Hematopoietic multipotent progenitor cell treated with erythropoietin and hydrocortisone succinate and interleukin-3 and kit ligand, for 15 days (in vitro differentiated cells): ENCODE measurements around the gene UBD.

Source experiments
- DNase-seq: peaks from one replicate; pipeline ENCODE4 v3.0.0-alpha.2; 2015; ENCODE audit warnings: low spot score

The UBD gene

DNA sequence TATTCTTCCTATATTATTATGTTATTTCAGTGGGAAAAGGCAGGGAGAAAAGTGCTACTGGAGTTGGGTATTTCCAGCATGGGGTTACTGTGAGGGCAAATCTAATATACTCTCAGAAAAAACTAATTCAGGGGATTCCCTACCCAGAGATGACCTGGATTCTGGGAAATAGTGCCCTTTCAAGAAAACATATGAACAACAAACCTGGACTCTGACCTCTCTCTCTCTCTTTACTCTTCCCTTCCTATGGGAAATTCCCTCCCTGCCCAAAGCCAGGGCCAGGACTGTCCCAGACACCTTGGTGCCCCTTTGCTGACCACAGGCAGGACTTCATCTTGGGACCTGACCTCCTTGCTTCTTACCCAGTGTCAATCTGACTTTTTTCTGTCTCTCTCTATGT, 1.6 kb upstream of the UBD start:
- no peak for DNase-seq

DNA sequence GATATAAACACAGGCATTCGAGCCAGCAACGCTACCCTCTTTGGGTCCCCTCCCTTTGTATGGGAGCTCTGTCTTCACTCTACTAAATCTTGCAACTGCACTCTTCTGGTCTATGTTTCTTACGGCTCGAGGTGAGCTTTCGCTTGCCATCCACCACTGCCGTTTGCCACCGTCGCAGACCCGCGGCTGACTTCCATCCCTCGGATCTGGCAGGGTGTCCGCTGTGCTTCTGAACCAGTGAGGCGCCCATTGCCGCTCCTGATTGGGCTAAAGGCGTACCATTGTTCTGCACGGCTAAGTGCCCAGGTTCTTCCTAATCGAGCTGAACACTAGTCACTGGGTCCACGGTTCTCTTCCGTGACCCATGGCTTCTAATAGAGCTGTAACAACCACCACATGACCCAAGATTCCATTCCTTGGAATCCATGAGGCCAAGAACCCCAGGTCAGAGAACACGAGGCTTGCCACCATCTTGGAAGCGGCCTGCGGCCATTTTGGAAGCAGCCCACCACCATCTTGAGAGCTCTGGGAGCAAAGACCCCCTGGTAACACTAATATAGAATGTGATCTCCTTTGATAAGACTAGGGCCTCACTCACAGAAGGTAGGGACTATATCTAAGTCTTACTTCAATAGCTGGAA, 973 bp downstream of the UBD start:
- DNase-seq = no peak

DNA sequence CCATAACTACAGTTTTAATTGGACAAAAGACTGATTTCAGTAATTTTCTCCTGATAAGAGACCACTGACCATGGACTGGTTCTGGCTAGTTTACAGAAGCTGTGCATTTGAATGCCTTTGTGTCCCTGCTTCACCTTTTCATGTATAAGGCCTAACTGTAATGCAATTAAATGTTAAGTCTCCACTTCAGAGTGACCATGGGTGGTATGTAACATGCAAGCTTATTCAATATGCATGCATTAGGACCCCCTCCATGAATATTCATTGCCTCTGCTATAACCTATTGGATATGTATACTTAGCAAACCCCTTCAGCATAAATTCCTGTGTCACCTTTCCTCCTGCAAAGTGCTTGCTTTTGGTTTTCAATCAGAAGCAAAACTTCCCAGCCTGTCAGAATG, 2.2 kb downstream of the UBD start:
- no peak for DNase-seq

DNA sequence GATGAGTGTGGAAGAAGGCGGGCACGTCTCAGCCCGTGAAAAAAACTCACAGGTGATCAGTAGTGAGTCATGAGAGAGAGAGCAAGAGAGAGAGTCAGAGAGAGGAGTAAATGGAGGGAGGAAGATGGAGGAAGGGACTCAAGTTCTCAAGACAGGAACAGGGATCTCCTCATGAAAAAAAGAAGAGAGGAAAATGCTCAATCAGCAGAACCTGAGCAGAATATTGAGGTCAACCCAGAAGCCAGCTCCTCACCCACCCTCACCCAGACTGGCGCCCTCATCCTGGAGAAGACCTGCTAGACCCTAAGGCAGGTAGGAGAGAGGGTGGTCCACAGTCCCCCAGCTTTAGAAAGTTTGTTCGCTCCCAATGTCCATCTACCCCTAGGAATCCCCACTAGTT, 4.8 kb downstream of the UBD start:
- no peak for DNase-seq

DNA sequence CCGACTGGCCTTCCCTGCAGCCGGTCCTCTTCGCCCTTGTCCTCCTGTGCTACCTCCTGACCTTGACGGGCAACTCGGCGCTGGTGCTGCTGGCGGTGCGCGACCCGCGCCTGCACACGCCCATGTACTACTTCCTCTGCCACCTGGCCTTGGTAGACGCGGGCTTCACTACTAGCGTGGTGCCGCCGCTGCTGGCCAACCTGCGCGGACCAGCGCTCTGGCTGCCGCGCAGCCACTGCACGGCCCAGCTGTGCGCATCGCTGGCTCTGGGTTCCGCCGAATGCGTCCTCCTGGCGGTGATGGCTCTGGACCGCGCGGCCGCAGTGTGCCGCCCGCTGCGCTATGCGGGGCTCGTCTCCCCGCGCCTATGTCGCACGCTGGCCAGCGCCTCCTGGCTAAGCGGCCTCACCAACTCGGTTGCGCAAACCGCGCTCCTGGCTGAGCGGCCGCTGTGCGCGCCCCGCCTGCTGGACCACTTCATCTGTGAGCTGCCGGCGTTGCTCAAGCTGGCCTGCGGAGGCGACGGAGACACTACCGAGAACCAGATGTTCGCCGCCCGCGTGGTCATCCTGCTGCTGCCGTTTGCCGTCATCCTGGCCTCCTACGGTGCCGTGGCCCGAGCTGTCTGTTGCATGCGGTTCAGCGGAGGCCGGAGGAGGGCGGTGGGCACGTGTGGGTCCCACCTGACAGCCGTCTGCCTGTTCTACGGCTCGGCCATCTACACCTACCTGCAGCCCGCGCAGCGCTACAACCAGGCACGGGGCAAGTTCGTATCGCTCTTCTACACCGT, 6.1 kb downstream of the UBD start:
- no peak for DNase-seq

DNA sequence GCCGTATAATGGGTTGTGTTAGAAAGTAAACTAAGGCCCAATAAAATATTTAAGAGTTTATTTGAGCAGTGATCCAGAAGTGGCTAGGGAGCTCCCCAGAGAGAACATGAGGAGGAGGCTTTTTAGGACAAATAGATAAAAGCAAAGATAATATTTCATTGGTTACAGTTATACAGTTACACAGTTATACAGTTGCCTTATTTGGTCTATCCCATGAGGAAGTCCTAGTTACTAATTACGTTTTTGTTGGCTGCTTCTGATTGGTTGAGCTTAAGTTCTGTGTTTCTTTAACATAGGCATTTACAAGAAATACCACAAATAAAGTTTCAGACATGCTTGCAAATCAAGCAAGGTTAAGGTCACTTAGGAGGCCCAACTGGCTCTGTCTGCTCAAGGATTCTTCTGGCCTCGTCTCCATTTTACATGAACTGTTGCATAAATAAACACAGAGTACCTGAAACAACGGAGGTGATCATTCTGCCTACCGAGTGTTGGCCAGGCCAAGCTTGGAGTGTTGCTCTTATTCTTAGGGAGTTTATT, 7.0 kb downstream of the UBD start:
- no peak for DNase-seq

DNA sequence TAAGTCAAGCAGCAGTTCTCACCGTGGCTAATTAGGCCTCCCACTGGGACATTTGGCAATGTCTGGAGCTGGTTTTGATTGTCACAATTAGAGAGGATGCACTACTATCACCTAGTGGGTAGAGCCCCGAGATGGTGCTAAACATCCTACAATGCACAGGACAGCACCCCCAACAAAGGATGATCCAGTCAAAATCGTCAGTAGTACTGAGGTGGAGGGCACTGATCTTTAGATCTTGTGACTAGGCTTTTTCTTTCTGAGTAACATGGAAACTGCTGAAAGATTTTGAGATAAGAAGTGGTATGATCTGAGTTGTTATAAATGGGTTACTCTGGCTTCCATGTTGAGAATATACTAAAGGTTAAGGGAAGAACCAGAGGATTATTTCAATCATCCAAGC, 12.0 kb downstream of the UBD start:
- no peak for DNase-seq

DNA sequence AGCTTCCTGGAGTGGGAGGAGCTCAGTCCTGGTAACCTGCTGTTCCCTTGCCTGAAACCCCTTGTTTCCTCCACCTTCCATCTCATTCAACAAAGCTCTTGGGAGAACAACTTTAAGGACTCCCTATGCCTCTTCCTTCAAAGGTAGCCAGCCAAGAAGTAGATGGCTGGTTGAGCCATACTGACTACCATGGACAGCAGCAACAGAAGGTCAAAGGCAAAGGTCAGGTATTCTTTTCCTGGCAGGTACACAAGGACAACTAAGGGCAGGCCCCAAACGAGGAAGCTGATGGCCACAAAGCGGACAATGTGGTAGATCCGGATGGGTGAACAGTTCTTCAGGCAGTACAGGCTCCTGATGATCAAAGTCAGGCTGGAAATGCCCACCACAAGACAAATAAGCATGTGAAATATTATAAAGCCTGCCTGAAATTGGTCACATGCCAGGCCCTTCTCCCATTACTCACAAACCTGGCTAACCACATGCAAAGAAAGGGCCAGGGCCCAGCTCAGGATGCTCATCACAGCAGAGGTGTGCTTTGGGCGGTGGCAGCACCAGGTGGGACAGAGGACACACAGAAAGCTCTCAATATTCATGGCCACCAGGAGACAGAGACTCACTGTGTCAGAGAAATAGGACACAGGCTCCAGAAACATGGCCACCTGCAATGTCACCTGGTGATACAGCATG, 21.7 kb downstream of the UBD start:
- DNase-seq = no peak

DNA sequence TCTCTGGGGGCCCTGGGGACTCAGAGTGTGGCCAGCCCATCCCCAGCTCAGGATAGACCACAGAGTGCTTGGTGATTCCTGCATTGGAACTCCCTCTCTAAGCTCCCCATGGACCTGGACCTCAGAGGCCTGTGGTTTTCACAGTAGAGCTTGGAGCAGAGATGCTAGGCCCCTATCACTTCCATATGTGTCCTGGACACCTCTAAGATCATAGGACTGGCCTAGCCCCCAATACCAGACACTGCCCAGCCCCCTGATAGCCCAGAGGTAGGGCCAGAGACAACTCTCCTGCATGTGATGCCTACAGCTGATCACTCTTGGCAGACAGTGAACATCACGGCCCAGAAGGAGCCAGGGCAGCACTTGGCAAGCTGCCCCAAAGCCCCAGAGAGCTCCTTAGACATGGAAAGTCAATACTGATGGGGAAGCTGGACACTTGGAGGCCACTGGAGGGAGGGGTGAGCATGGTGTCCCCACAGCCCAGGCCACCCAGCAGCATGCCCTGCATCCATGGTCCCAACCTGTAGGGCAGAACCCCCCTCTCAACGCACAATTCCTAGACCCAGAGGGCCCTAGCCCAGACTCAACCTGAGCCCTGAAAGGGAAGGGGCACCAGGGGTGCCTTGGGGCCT, 27.1 kb downstream of the UBD start:
- DNase-seq = no peak

DNA sequence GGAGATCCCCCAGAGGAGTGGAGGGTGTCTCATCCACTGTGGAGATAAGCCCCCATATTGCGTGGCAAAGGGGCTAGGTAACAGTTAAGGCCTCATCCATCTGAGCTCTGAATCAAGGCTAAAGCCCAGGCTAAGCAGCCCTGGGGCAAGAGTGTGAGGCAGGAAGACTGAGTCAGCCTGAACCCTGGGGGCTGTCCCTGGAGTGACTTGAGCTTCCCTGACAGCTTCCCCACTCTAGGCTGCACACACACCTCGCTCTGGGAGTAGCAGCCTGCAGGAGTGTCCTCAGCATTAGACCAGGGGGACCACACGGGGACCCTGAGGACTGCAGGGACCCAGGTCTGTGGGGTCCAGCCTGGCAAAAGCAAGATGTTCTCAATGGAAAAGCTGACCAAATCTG, 27.9 kb downstream of the UBD start:
- no peak for DNase-seq

DNA sequence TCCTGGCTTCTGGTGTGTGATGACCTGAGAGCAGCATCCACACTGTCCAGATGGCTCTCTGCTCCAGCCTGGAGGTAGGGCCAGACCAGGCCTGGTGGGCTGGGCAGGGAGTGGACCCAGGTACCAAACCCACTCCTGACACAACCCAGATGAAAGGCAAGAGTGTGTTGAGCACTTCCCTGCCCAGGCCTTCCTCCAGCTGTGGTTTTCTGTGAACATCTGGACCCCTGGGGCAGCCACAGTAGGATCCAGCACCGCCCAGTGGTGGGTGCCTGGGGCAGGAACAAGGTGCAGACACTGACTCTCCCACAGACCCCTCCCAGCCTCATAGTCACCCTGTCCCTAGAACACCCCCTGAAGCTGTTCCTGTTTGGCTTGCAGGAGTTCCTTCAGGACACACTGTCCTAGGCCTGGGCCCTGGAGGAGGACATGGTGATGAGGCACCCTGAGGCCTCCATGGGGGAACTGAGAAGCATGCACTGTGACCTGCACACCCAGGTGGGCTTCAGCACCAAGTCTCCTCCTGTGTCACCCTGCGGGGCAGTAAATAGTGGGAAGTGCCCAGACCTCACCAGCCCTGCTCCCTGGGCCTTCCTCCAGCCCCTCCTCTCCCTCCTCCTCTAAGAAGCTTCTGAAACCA, 28.7 kb downstream of the UBD start:
- DNase-seq = no peak

DNA sequence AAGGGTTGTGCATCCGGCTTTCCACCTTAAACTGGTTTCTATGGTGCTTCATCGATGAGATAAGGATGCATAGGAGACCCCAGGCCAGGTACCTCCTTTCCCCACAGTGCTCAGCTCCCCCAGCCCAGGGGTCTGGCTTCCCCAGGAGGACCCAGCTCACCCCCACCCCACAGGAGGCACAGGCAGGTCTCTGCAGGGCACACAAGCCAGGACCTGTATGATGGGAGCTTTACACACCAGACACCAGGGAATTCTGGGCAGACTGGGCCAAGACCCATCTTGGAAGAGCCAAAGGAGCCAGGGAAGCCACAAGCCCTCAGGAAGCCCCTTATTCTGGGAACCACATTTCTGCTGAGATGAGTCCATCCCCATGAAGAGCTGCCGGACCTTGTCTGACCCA, 29.6 kb downstream of the UBD start:
- no peak for DNase-seq

DNA sequence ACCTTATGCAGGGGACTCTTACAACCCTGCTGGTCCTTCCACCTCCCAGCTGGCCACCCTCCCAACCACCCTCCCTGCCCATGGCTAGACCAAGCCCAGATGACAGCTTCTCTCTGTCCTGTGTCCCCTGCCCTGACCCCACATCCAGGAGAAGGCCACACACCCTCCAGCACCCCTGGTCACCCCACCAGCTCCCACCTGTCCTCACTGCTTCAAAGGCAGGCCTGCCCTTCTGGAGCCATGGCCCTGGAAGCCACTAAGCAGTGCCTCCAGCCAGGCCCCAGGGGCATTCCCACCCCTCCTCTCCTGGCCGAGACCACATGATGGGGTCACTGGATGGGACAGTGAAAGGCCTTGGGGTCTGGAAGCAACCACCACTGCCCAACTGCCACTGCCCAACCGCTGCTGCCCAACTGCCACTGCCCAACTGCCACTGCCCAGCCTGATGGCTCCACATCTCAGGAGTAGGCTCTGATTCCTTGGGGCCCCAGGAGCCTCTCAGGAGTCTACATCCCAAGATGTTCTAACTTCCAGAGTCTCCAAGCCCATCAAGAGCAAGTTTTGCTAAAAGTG, 30.5 kb downstream of the UBD start:
- no peak for DNase-seq

DNA sequence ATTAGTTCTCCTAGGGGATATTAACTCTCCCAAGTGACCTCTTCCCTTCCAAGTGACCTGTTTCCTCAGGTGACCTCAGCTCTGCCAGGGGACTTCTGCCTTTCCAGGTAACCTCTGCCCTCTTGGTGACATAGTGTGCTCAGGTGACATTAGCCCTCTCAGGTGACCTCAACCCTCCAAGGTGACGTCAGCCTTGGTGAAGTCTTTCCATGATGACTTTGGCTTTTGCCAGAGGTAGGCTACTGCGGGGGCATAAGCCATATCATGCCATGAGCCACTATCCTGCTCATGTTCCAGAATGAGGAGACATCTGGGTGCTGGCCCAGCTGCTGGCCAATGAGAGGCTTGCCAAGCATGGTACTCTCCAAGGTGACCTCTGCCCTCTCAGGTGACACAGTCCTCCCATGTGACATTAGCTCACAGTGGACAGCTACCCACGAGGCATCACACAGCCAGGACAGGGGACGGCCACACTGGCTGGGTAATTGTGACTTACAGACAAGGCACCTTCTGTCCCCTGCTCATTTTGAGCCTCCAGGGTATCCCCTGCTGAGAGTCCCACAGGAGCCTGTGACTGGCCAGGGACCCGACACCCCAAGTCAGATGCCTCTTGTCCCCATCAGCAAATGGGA, 31.1 kb downstream of the UBD start:
- no peak for DNase-seq

DNA sequence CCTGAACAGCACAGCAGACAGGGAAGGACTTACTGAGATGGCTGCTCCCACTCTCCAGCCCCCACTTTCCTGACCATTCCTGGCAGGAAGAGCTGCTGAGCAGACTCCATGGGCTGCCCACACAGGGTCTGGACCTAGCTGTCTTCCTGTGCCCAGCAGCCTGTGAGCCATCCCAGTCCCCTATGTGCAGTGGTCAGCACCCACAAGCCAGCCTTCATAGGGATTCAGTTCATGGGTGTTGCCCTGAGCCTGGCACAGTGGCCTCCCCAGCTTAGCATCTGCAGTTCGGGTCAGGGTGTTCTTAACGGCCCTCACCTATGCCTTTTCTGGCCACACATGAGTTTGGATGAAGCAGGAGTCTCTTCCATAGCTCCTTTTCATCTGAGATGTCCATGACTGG, 32.0 kb downstream of the UBD start:
- no peak for DNase-seq

DNA sequence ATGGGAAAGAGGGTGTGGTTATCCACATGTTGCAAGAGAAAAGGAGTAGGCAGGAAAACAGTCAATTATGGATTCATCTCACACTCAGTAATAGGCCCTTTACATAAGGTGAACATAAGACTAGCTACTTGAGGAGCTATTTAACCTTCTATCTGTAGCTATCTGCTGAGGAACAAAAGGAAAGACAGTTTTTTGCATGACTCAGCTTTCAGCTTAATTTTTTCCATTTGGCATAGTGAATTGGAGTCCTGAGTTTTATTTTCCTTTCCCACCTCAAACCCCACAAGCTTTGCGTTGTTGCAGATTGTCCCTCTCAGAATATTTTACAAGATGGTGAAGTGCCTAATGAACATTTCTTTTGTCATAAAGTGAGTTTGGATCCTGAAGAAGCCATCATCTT, 32.4 kb downstream of the UBD start:
- no peak for DNase-seq

DNA sequence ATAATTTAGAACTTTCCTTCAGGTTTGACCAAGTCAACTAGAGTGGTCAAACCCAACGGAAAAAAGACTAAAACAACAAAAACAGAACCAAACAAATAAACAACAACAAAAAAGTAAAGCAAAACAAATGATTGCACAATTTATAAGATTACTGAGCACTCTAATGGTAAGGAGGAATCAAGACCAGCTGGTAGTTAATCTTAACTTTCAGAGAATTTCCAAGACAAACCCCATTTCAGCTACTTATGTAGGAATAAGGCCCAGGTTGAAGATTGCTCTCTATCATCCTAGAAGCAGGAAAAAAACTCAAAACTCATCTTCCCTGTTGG, 34.3 kb downstream of the UBD start:
- DNase-seq = no peak

DNA sequence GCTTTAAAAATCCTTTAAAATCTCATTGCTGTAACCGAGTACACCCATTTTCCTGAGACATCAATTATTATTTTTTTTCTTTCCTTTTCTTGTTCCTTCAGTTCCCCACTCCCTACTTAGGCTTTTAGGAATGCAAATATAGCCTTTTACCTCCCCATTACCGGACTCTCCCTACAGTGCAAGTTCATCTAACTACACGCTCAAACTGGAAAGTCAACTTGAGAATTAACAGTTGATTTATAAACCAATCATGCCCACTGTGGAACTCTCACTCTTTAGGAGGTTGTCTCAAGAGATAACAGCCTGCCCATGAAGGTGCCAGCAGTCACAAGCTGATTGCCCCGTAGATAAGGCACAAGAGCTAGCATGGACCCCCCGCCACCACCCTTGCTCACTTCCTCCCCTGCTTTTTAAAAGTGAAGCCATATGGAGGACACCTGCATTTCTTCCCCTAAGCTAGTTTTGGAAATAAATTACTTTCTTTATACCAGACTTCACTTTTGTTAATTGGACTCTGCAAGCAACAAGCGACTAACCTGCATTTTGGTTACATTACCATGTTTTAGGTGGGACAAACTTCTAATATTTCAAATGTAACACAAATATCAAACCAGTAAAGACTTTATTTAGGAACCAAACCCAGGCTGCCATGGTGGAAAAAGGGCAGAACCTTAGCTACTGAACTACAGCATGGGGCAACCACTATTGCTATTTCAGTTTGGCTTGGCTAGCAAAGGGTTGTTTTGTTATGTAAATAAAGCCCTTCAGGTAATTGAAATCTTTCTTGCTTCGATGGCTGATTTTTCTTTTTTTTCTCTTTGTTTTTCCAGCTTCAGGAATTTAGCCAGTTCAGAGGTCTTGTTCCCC, 34.9 kb downstream of the UBD start:
- no peak for DNase-seq

DNA sequence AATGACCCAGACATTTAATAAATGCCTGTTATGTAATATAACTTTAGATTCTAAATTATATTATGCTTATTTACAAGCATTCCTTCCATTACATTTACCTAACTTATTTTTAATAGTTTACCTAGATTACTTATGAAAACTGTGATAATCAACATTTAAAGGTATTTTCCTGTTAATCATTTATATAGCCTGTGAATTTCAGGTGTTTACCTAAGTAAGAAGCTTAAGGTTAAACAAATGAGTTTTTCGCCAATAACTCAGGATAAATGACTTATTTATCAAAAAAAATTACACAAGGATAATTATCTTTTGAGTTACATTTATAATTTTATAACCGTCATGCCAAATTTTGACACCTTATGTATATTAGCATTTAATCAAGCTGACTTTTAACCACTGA, 35.5 kb downstream of the UBD start:
- DNase-seq = no peak

DNA sequence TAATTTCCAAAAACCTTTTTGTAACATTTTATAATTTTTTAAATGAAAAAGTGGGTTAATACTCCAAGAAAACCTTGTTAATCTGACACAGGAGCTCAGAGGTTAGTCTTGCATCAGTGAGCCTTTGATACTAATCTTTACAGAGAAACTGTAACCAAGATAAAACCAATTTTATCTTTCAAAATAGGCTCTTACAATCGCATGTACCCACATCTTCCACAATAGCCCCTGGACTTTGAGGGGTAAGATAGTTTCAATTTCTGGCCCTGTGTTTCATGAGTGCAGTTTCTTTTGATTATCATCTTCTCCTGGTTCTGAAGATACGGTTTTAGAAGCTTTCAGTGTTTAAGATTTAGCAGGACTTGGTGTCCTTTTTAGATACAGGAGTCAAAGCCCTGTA, 37.3 kb downstream of the UBD start:
- no peak for DNase-seq
